ENCODE data around the gene IKBKE. TPM values are rescaled to one million over a fixed set of nuclear protein-coding genes. Genes with fewer than 3 reads are reported as not detected.

IKBKE gene
- polyA plus RNA-seq, 1 donor (not counting 4 experiments of a cell fraction or from before 2014, with no cell fraction given), result 8.9 TPM

GRCh38 chr1:206465951-206466350 lies 4.3 kb upstream of the IKBKE start:
- H3K79me2 ChIP-seq (ENCODE audit: control insufficient read depth, insufficient read depth, low read length), result no peaks in the 10 kb centered on the region
- no peak overlapping the region for H3K9ac ChIP-seq (ENCODE audit: control insufficient read depth, extremely low read depth, insufficient read depth, low read length)
- peaks cover 4 to 5% of the 10 kb centered on the region in 2 experiments for H3K36me3 ChIP-seq (ENCODE audit: control insufficient read depth in 2 of 2, extremely low read depth in 1 of 2, insufficient read depth in 2 of 2, low read length in 2 of 2)
- no peak for DNase-seq (ENCODE audit: low read depth, low spot score)
- H3K27me3 ChIP-seq (ENCODE audit: control insufficient read depth, extremely low read depth, insufficient read depth, low read length), result no peaks in the 10 kb centered on the region
- FAIRE-seq, result no peak
- no peak overlapping the region for H3K4me3 ChIP-seq (ENCODE audit: control insufficient read depth in 2 of 3, extremely low read depth in 1 of 3, insufficient read depth in 2 of 3, low read depth in 1 of 3, low read length in 3 of 3)
- TF ChIP-seq EZH2 (IDR thresholded peaks at IDR 0.05; ENCODE audit: low read length) (no peak), CTCF (optimal IDR thresholded peaks at IDR 0.05 in 1 of 3, IDR thresholded peaks at IDR 0.05 in 1 of 3, conservative IDR thresholded peaks at IDR 0.05 in 1 of 3; ENCODE audit: extremely low read depth in 1 of 3, insufficient read depth in 2 of 3, low read length in 3 of 3) (no peak)
- no peaks in the 10 kb centered on the region for H3K9me3 ChIP-seq (ENCODE audit: control insufficient read depth, low read depth, low read length)
- no peak overlapping the region for H3K27ac ChIP-seq (ENCODE audit: control insufficient read depth, insufficient read depth, low read length)
- H2AFZ ChIP-seq (ENCODE audit: control insufficient read depth, low read length), result no peak overlapping the region
- H3K4me1 ChIP-seq (ENCODE audit: control insufficient read depth, extremely low read depth, insufficient read depth, low read length), result peaks cover 35% of the 10 kb centered on the region
- no peaks in the 10 kb centered on the region for H3K9me1 ChIP-seq (ENCODE audit: control insufficient read depth, extremely low read depth, insufficient read depth, low read length)
- no peaks in the 10 kb centered on the region for H4K20me1 ChIP-seq (ENCODE audit: control insufficient read depth, extremely low read depth, insufficient read depth, low read length)
- H3K4me2 ChIP-seq (ENCODE audit: control insufficient read depth, extremely low read depth, insufficient read depth, low read depth, low read length), result no peak overlapping the region
- dilution Hi-C loops (cut with MboI; ENCODE audit: extremely low pct_ligation_motif_present, low sequenced_read_pairs), result no loop called here

GRCh38 chr1:206466840-206467649 lies 3.2 kb upstream of the IKBKE start:
- Histone ChIP-seq H3K9me3 (ENCODE audit: control insufficient read depth, low read depth, low read length) (no peaks in the 10 kb centered on the region), H3K27me3 (ENCODE audit: control insufficient read depth, extremely low read depth, insufficient read depth, low read length) (no peaks in the 10 kb centered on the region), H3K9me1 (ENCODE audit: control insufficient read depth, extremely low read depth, insufficient read depth, low read length) (no peaks in the 10 kb centered on the region), H3K27ac (ENCODE audit: control insufficient read depth, insufficient read depth, low read length) (no peak overlapping the region), H3K4me3 (ENCODE audit: control insufficient read depth in 2 of 3, extremely low read depth in 1 of 3, insufficient read depth in 2 of 3, low read depth in 1 of 3, low read length in 3 of 3) (no peak overlapping the region), H2AFZ (ENCODE audit: control insufficient read depth, low read length) (no peak overlapping the region), H3K4me2 (ENCODE audit: control insufficient read depth, extremely low read depth, insufficient read depth, low read depth, low read length) (no peak overlapping the region), H3K79me2 (ENCODE audit: control insufficient read depth, insufficient read depth, low read length) (no peaks in the 10 kb centered on the region), H3K9ac (ENCODE audit: control insufficient read depth, extremely low read depth, insufficient read depth, low read length) (no peak overlapping the region), H3K36me3 (ENCODE audit: control insufficient read depth in 2 of 2, extremely low read depth in 1 of 2, insufficient read depth in 2 of 2, low read length in 2 of 2) (peaks cover 0 to 3% of the 10 kb centered on the region in 2 experiments), H4K20me1 (ENCODE audit: control insufficient read depth, extremely low read depth, insufficient read depth, low read length) (no peaks in the 10 kb centered on the region), H3K4me1 (ENCODE audit: control insufficient read depth, extremely low read depth, insufficient read depth, low read length) (peaks cover 41% of the 10 kb centered on the region)
- FAIRE-seq (no peak), DNase-seq (ENCODE audit: low read depth, low spot score) (no peak)
- dilution Hi-C loops (cut with MboI; ENCODE audit: extremely low pct_ligation_motif_present, low sequenced_read_pairs), result no loop called here
- TF ChIP-seq EZH2 (IDR thresholded peaks at IDR 0.05; ENCODE audit: low read length) (no peak), CTCF (optimal IDR thresholded peaks at IDR 0.05 in 1 of 3, IDR thresholded peaks at IDR 0.05 in 1 of 3, conservative IDR thresholded peaks at IDR 0.05 in 1 of 3; ENCODE audit: extremely low read depth in 1 of 3, insufficient read depth in 2 of 3, low read length in 3 of 3) (no peak)

Measured in keratinocyte (primary cell).